Small intestine (tissue), 7 donors: ENCODE measurements around the gene PRDM8. TPM values are rescaled to one million over a fixed set of nuclear protein-coding genes. Genes with fewer than 3 reads are reported as not detected.

Experiments used
- DNase-seq, 2 donors: peaks; one replicate each; pipeline versions ENCODE4 v3.0.0 to v3.0.0-alpha.2; 2013
- FAIRE-seq: peaks from 2 replicates; lab custom pipeline; 2012; peaks lifted over from hg19 to GRCh38; lab: Jason Lieb, UNC
- H3K27ac ChIP-seq, 3 donors: one replicate each; pipeline ENCODE4 v1.5.1; 2013; ENCODE audit warnings: low read length in 2 of 3, mild to moderate bottlenecking in 2 of 3, control low read depth in 1 of 3, inconsistent platforms in 1 of 3, low read depth in 1 of 3, moderate library complexity in 1 of 3
- H3K27me3 ChIP-seq, 3 donors: one replicate each; pipeline ENCODE4 v1.6.1; 2013; ENCODE audit warnings: low read length in 3 of 3, inconsistent platforms in 1 of 3; ENCODE audit not compliant: control insufficient read depth in 3 of 3, insufficient read depth in 3 of 3
- H3K36me3 ChIP-seq, 3 donors: one replicate each; pipeline ENCODE4 v1.6.1; 2013; ENCODE audit warnings: low read length in 3 of 3, inconsistent platforms in 1 of 3, low read depth in 1 of 3, mild to moderate bottlenecking in 1 of 3, moderate library complexity in 1 of 3; ENCODE audit not compliant: control insufficient read depth in 3 of 3, insufficient read depth in 2 of 3
- H3K4me1 ChIP-seq, 3 donors: one replicate each; pipeline ENCODE4 v1.6.1; 2013; ENCODE audit warnings: low read length in 2 of 3, inconsistent platforms in 1 of 3, low read depth in 1 of 3, mild to moderate bottlenecking in 1 of 3, moderate library complexity in 1 of 3; ENCODE audit not compliant: control insufficient read depth in 3 of 3, insufficient read depth in 2 of 3
- H3K4me3 ChIP-seq, 3 donors: one replicate each; pipeline ENCODE4 v1.5.1; 2013; ENCODE audit warnings: low read length in 3 of 3, control low read depth in 1 of 3, inconsistent platforms in 1 of 3, low read depth in 1 of 3, mild to moderate bottlenecking in 1 of 3, moderate library complexity in 1 of 3
- H3K9me3 ChIP-seq, 2 donors: one replicate each; pipeline ENCODE4 v1.6.1; 2013; ENCODE audit warnings: low read depth in 1 of 2, low read length in 1 of 2; ENCODE audit not compliant: control insufficient read depth in 2 of 2, insufficient read depth in 1 of 2
- WGBS, 3 donors: extraction: QIAGEN DNeasy Blood & Tissue Kit; methylation state at CpG; one replicate each; pipeline ENCODE4 v1.1.7; 2013; 5-methylcytosine and 5-hydroxymethylcytosine counted together
- polyA plus RNA-seq, 4 donors: library from polyadenylated mRNA; stranded (reverse) in 3 of 4; unstranded in 1 of 4; fragments of 200-250 nt in 3 of 4; fragments of 120-200 nt in 1 of 4; gene quantifications; one replicate each; pipeline versions ENCODE4 v1.2.1 to v1.2.3, GENCODE V29; 2013
- donor health status: healthy with polysubstance abuse.
- donor health status: control.
- donor health status: control.
- donor health status: Bipolar disorder and iron deficiency.
- donor health status: healthy.

Gene PRDM8
- polyA plus RNA-seq, 4 donors: 0.27 to 2.0 (median 0.90) TPM; not detected in 1

DNA sequence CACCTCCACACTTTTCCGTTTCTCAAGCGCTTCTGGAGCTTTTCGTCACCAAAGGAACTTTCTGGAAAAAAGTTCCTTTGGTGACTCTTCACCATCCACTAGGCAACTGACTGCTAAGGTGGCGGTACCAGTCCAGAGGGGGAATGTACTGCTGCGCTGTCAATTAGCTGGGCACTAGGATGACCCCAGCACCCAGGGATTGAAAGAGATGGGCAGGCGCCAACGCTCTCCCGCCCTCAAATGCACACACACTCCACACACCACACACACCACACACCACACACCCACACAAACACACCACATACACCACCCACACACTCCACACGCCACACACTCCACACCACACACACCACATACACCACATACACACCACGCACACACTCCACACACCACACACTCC lies 10.4 kb downstream of the PRDM8 start:
- 60 to 79% (median 66%) methylated on average over 9 to 10 of the region's 10 CpGs for WGBS, 3 donors
- no peak overlapping the region for H3K4me3 ChIP-seq
- peaks cover 0 to 6% (median 0%) of the 10 kb centered on the region in 3 donors for H3K4me1 ChIP-seq
- FAIRE-seq (no peak), DNase-seq (no peak)
- H3K36me3 ChIP-seq: no peaks in the 10 kb centered on the region
- peaks cover 0 to 55% (median 9%) of the 10 kb centered on the region in 3 donors for H3K27me3 ChIP-seq
- peaks cover 0 to 3% of the 10 kb centered on the region in 2 donors for H3K9me3 ChIP-seq
- H3K27ac ChIP-seq: no peak overlapping the region

DNA sequence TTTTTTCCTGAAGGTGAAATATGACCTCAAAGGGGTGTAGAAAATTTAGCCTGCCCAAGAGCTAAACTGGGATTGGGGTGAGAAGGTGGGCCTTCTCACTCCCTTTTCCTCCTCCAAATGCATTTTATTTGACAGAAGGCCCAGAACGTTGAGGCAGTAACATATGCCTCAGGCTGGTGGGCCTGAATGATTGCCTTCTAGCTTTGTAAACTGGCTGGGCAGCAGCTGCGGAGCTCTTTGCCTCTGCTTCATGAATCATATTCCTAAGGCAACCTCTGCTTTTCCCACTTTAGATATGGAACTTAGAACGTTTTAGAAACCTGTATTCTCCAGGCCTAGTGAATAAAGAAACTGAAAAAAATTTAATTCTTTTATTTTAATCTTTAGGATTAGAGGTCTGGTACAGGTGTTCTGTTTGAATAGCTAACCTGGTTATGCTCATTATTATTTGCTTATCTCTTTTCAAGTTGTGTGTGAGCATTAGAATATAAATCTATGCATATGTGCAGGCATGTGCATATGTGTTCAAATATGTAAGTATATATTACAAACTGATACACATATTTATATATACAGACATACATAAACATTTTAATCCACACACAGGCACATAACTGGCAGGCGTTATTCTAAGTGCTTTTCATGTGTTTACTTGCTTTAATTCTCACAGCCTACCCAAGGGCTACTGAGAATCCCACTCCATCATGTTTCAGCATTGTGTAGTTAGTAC lies 11.5 kb downstream of the PRDM8 start:
- peaks cover 0 to 44% (median 0%) of the 10 kb centered on the region in 3 donors for H3K27me3 ChIP-seq
- H3K9me3 ChIP-seq: peaks cover 0 to 3% of the 10 kb centered on the region in 2 donors
- DNase-seq: no peak
- peaks cover 0 to 6% (median 0%) of the 10 kb centered on the region in 3 donors for H3K4me1 ChIP-seq
- no peaks in the 10 kb centered on the region for H3K36me3 ChIP-seq
- FAIRE-seq: no peak
- 72 to 75% (median 75%) methylated on average over 4 of the region's 4 CpGs for WGBS, 3 donors
- H3K27ac ChIP-seq: no peak overlapping the region
- H3K4me3 ChIP-seq: no peak overlapping the region

DNA sequence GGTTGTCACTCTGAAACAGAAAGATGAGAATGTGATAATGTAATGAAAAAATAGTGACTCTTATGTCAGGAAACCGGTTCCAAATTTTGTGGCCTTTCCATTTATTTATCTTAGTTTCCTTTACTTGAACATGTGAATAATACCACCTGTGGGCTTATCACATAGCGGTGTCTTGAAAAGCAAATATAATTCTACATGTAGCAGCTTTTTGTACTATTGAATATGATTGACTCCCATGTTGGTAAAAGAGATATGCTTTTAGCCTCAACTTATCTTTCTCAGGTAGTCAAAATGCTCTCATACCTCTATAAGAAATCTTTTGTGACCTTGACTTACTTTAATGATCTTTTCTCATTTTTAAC lies 12.0 kb downstream of the PRDM8 start:
- FAIRE-seq (no peak), DNase-seq (no peak)
- H3K4me1 ChIP-seq: peaks cover 0 to 6% (median 0%) of the 10 kb centered on the region in 3 donors
- peaks cover 0 to 3% of the 10 kb centered on the region in 2 donors for H3K9me3 ChIP-seq
- H3K27me3 ChIP-seq: peaks cover 0 to 43% (median 0%) of the 10 kb centered on the region in 3 donors
- no peaks in the 10 kb centered on the region for H3K36me3 ChIP-seq
- no peak overlapping the region for H3K4me3 ChIP-seq
- no peak overlapping the region for H3K27ac ChIP-seq
- WGBS, 3 donors: 74 to 78% (median 77%) methylated on average over 2 of the region's 2 CpGs

DNA sequence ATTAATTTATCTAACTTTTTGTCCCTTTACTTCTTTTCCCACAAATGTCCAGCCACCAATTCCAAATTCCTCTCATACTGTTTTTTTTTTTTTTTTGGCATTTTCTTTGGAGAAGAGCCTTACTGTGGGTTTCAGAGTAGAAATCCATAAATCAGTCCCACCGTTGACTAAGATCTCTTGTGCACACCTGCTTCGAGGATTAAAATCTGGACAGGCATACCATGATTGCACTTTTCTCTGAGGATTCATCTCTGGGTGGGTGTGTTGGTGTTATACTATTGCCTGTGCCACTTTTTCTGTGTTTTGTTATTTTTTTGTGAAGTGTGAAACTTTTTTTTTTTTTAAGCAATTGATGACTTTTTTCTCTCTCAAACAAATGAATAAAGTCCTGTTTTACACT lies 13.2 kb downstream of the PRDM8 start:
- FAIRE-seq: no peak
- WGBS, 3 donors: 36 to 62% (median 62%) methylated on average over 2 of the region's 2 CpGs

DNA sequence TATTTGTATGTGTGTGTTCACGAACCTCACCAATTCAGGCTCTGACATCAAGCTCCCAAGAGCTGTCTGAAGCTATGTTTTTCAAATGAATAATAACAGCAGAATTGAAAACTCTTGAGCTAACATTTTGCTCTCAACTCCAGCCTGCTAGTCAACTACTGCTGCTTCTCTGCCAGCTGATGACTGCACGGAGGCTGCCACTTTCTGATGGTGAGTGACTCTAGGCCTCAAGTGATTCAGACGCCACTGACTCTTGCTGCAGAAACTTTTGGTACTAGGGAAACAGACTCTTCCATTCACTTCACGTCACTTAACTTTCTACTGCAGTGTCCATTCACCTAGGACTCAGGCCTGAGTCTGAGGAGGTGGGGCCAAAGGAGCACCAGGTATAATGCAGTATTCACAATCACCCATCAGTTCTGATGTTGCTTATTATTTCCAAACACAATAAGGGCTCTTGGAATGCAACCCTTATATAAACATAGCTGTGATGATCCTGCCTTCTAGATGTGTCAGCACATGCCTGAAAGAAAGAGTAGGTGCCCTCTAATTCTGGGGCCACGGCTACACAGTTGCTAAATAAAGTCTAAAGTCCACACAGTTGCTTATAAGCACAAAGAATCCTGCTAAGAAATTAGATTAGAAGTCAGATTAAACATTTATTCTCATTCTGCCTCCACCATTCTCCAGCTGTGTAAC lies 16.0 kb downstream of the PRDM8 start:
- DNase-seq (no peak), FAIRE-seq (no peak)
- H3K27me3 ChIP-seq: peaks cover 0 to 15% (median 0%) of the 10 kb centered on the region in 3 donors
- H3K36me3 ChIP-seq: no peaks in the 10 kb centered on the region
- no peaks in the 10 kb centered on the region for H3K9me3 ChIP-seq
- no peaks in the 10 kb centered on the region for H3K4me1 ChIP-seq
- H3K27ac ChIP-seq: no peak overlapping the region
- H3K4me3 ChIP-seq: no peak overlapping the region
- WGBS, 3 donors: 71 to 81% (median 72%) methylated on average over 5 of the region's 5 CpGs

More for the DNA sequence above, 13.2 kb downstream of the PRDM8 start:
- Histone ChIP-seq H3K9me3 (peaks cover 0 to 3% of the 10 kb centered on the region in 2 donors), H3K4me3 (no peak overlapping the region), H3K36me3 (no peaks in the 10 kb centered on the region), H3K27me3 (peaks cover 0 to 35% (median 0%) of the 10 kb centered on the region in 3 donors), H3K27ac (no peak overlapping the region), H3K4me1 (peaks cover 0 to 6% (median 0%) of the 10 kb centered on the region in 3 donors)
- no peak for DNase-seq

DNA sequence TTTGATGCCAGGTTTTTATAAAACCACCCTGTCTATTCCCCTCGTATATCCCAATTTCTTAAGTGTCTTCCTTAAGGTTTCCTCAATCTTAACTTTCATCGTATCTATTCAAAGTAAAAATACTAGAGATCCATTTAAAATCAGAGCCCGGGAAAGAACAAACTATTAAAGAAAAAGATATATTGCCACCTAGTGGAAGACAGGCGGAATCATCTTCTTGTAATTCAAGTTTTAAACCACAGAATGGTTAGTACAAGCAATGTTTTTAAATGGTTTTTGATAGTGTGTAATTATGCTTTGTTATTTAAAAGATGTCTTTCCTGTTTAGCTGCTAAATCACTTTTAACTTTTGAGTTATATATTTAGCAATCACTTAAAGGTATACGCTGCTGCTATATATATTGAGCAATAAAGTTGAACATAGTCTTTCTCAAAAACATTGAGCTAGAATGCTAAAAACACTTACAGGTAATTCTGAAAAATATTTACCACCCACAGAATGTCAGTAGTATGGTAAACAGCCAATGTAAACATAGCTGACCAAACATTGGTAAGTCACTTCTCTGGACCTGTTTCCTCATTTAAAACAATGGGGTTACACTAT lies 18.2 kb downstream of the PRDM8 start:
- no peak overlapping the region for H3K4me3 ChIP-seq
- no peaks in the 10 kb centered on the region for H3K9me3 ChIP-seq
- H3K36me3 ChIP-seq: no peaks in the 10 kb centered on the region
- 4 to 7% (median 5%) methylated on average over 5 of the region's 5 CpGs for WGBS, 3 donors
- DNase-seq (peak; percentile 25 to 28), FAIRE-seq (peak; percentile 93)
- no peak overlapping the region for H3K27ac ChIP-seq
- H3K27me3 ChIP-seq: peaks cover 0 to 17% (median 2%) of the 10 kb centered on the region in 3 donors
- H3K4me1 ChIP-seq: no peaks in the 10 kb centered on the region

DNA sequence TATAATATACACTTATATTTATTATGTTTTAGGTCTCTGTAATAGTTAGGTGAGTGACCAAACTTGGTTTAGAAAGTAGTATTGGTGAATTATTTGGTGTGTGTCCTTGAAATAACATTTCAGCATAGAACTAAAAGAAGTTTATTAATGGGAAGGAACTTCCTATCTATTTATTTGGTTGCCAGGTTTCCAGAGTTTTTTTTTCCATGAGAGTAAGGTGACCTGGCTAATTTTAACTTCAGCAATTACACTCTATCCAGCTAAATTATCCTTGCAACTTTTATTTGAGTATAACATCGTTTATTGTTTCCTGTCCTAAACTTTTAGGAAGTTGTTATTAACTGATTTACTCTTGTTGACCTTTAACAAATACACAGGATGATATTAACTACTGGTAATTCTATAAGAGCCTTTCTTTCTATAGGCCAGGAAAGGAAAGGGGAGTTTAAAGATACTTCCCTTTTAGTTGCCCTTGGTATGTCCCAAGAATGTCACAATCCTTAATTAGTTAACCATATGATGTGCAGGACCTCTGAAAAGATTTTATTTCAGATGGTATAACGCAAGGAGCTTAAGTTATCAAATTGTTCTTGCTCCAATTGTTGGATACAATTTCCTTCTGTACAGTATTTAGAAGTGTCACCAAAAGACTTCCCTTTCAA lies 18.9 kb downstream of the PRDM8 start:
- Histone ChIP-seq H3K4me1 (no peaks in the 10 kb centered on the region), H3K27me3 (peaks cover 0 to 14% (median 2%) of the 10 kb centered on the region in 3 donors), H3K4me3 (no peak overlapping the region), H3K36me3 (no peaks in the 10 kb centered on the region), H3K27ac (no peak overlapping the region), H3K9me3 (no peaks in the 10 kb centered on the region)
- WGBS, 3 donors: 22 to 45% (median 30%) methylated on average over 2 of the region's 2 CpGs
- DNase-seq: no peak
- no peak for FAIRE-seq
